K562 (cell line): Measurements from ENCODE around the gene PARP11. TPM values are rescaled to one million over a fixed set of nuclear protein-coding genes. Genes with fewer than 3 reads are reported as not detected.

Source experiments
- ATAC-seq: fragments of 200-7000 bp; cut with Tn5 transposase; 3 replicates; pipeline ENCODE4 v1.9.1; 2020; ENCODE audit warnings: moderate library complexity
- BruUV-seq: library from RNA; stranded (reverse); fragments of 400-500 nt; replicated peaks from 2 replicates; lab custom pipeline; 2021; lab: Mats Ljungman, UMichigan
- CTCF ChIA-PET: fragments of 300-600 bp; formaldehyde crosslinking; extraction: SDS; loops from one replicate; lab custom pipeline; 2021; ENCODE audit warnings: low intra/inter-chr PET ratio; lab: Yijun Ruan, JAX
- POLR2A ChIA-PET: fragments of 300-600, 350-650 bp; sonication (Branson Sonifier 250); formaldehyde crosslinking; extraction: SDS; loops from one replicate; lab custom pipeline; 2021; ENCODE audit warnings: antibody characterized with exemption, inconsistent platforms; lab: Yijun Ruan, JAX
- DNase-seq, 4 experiments: peaks; one replicate each; pipeline versions ENCODE4 v3.0.0 to v3.0.0-alpha.2; 2011 to 2018; ENCODE audit warnings: low spot score in 3 of 4, mixed read lengths in 3 of 4; ENCODE audit errors: extremely low read depth in 1 of 4
- FAIRE-seq: peaks from 2 replicates; lab custom pipeline; 2011; peaks lifted over from hg19 to GRCh38; lab: Jason Lieb, UNC
- H2AFZ ChIP-seq: 2 replicates; pipeline ENCODE4 v1.6.0; 2011; ENCODE audit warnings: low read depth, low read length, control low read depth, inconsistent platforms
- H3K27ac ChIP-seq: fragments of 200-600 bp; 3 replicates; pipeline ENCODE4 v1.8.0; 2011; ENCODE audit warnings: low read depth, mild to moderate bottlenecking, control low read depth, inconsistent platforms, low read length, moderate library complexity, mixed read lengths; ENCODE audit errors: extremely low read depth
- H3K27me3 ChIP-seq, 2 experiments: fragments of 300-600 bp in 1 of 2; 2 replicates in 1 of 2; 3 replicates in 1 of 2; pipeline versions ENCODE4 v1.6.0 to v1.8.0; 2011; ENCODE audit warnings: inconsistent platforms in 2 of 2, low read length in 2 of 2, mild to moderate bottlenecking in 1 of 2, mixed read lengths in 1 of 2, moderate library complexity in 1 of 2; ENCODE audit not compliant: control insufficient read depth in 2 of 2, insufficient read depth in 2 of 2
- H3K36me3 ChIP-seq: fragments of 300-600 bp; 3 replicates; pipeline ENCODE4 v1.8.0; 2011; ENCODE audit warnings: mild to moderate bottlenecking, low read length, inconsistent platforms; ENCODE audit not compliant: control insufficient read depth, insufficient read depth
- H3K4me1 ChIP-seq, 2 experiments: fragments of 200-600 bp in 1 of 2; replicated peaks in 1 of 2; 2 replicates in 1 of 2; 3 replicates in 1 of 2; pipeline versions ENCODE4 v1.5.1 to v1.8.0; 2011; ENCODE audit warnings: inconsistent platforms in 2 of 2, low read length in 2 of 2, mild to moderate bottlenecking in 1 of 2, mixed read lengths in 1 of 2, moderate library complexity in 1 of 2; ENCODE audit not compliant: control insufficient read depth in 2 of 2, insufficient read depth in 2 of 2
- H3K4me2 ChIP-seq: 2 replicates; pipeline ENCODE4 v1.6.1; 2011; ENCODE audit warnings: low read length, control low read depth, inconsistent platforms, mixed read lengths; ENCODE audit not compliant: insufficient read depth
- H3K4me3 ChIP-seq: fragments of 200-600 bp; sonication (generic), shearing (Covaris generic); 2 replicates; pipeline ENCODE4 v1.5.1; 2016; ENCODE audit warnings: control low read depth, inconsistent platforms
- H3K79me2 ChIP-seq: fragments of 200-600 bp; 3 replicates; pipeline ENCODE4 v1.8.0; 2011; ENCODE audit warnings: low read length, inconsistent platforms; ENCODE audit not compliant: control insufficient read depth, insufficient read depth
- H3K9ac ChIP-seq, 2 experiments: 2 replicates each; pipeline versions ENCODE4 v1.6.0 to v1.6.1; 2011; ENCODE audit warnings: low read depth in 2 of 2, low read length in 2 of 2, control low read depth in 1 of 2, inconsistent platforms in 1 of 2, mild to moderate bottlenecking in 1 of 2, mixed read lengths in 1 of 2; ENCODE audit not compliant: insufficient read depth in 1 of 2
- H3K9me1 ChIP-seq: one replicate; pipeline ENCODE4 v1.6.0; 2011; ENCODE audit warnings: inconsistent platforms, mild to moderate bottlenecking, low read length, moderate library complexity; ENCODE audit not compliant: control insufficient read depth, insufficient read depth
- H3K9me3 ChIP-seq: replicated peaks from 2 replicates; pipeline ENCODE4 v1.5.1; 2011; ENCODE audit warnings: low read depth, low read length, inconsistent platforms; ENCODE audit not compliant: control insufficient read depth, insufficient read depth
- H4K20me1 ChIP-seq: replicated peaks from 2 replicates; pipeline ENCODE4 v1.6.1; 2011; ENCODE audit warnings: low read length, inconsistent platforms, mixed read lengths; ENCODE audit not compliant: control insufficient read depth, insufficient read depth
- BCL6 ChIP-seq: fragments of 250-450 bp; sonication (Bioruptor Pico); IDR thresholded peaks from 2 replicates; pipeline ENCODE4 v1.4.0; 2020
- BRCA1 ChIP-seq, 2 experiments: fragments of 450-650 bp in 1 of 2; sonication (generic) in 1 of 2; formaldehyde crosslinking in 1 of 2; IDR thresholded peaks; 2 replicates each; pipeline versions ENCODE4 v1.5.0 to v1.6.1; 2017 to 2020; ENCODE audit warnings: mild to moderate bottlenecking in 1 of 2, missing genetic modification reagents in 1 of 2
- CSDE1 ChIP-seq, 2 experiments: fragments of 450-650 bp; IDR thresholded peaks; 2 replicates each; pipeline ENCODE4 v1.6.1; 2016; ENCODE audit warnings: mild to moderate bottlenecking in 1 of 2
- DIDO1 ChIP-seq: fragments of 450-650 bp; IDR thresholded peaks from 2 replicates; pipeline ENCODE4 v1.6.1; 2016; ENCODE audit warnings: low read depth, missing biosample characterization, missing genetic modification characterization
- EGR1 ChIP-seq: fragments of 450-650 bp; conservative IDR thresholded peaks from 2 replicates; pipeline ENCODE4 v1.6.1; 2017; ENCODE audit warnings: mild to moderate bottlenecking
- MLLT1 ChIP-seq, 2 experiments: fragments of 450-650 bp; IDR thresholded peaks; 2 replicates each; pipeline ENCODE4 v1.6.1; 2016
- POLR2B ChIP-seq: fragments of 450-650 bp; IDR thresholded peaks from 2 replicates; pipeline ENCODE4 v1.6.1; 2018; ENCODE audit warnings: low read depth; ENCODE audit not compliant: partially characterized antibody
- TOE1 ChIP-seq, 2 experiments: fragments of 450-650 bp in 1 of 2; sonication (generic) in 1 of 2; formaldehyde crosslinking in 1 of 2; IDR thresholded peaks; 2 replicates each; pipeline versions ENCODE4 v1.7.1 to v1.8.0; 2016 to 2022; ENCODE audit warnings: borderline replicate concordance in 2 of 2, mild to moderate bottlenecking in 2 of 2, antibody characterized with exemption in 1 of 2, inconsistent platforms in 1 of 2, low read depth in 1 of 2, missing genetic modification reagents in 1 of 2, moderate library complexity in 1 of 2
- ZNF277 ChIP-seq: fragments of 250-450 bp; sonication (Bioruptor Pico); IDR thresholded peaks from 2 replicates; pipeline ENCODE4 v1.8.0; 2022; ENCODE audit warnings: inconsistent platforms, mild to moderate bottlenecking, moderate library complexity, borderline replicate concordance
- ZNF76 ChIP-seq: fragments of 250-450 bp; sonication (Bioruptor Pico); IDR thresholded peaks from 2 replicates; pipeline ENCODE4 v1.4.0; 2020; ENCODE audit warnings: mild to moderate bottlenecking, moderate library complexity, borderline replicate concordance
- WGBS: fragments of 100-300 bp; shearing (Covaris generic); methylation state at CpG from one replicate; pipeline ENCODE4 v1.1.6; 2016; ENCODE audit warnings: low coverage, mixed read lengths; ENCODE audit not compliant: insufficient coverage; ENCODE audit errors: missing lambda C conversion rate; 5-methylcytosine and 5-hydroxymethylcytosine counted together
- in situ Hi-C: fragments of 300-500 bp; cut with MboI; formaldehyde crosslinking; loops from 4 replicates; pipeline ENCODE4 v1.15.0; 2018; ENCODE audit warnings: inconsistent platforms, mixed read lengths
- intact Hi-C: fragments of 100-400 bp; cut with micrococcal nuclease; formaldehyde crosslinking; loops from 2 replicates; pipeline ENCODE4 v1.14.2; 2022
- polyA plus RNA-seq, 8 experiments: library from polyadenylated mRNA; depleted of rRNA in 4 of 8; stranded (reverse) in 5 of 8; unstranded in 3 of 8; fragments of >200 nt; fragmentation: Nextera tagmentation in 2 of 8; fragmentation: Illumina TruSeq in 1 of 8; extraction: Ambion mirVana in 2 of 8; extraction: Trizol in 1 of 8; gene quantifications; 2 replicates each; pipeline versions ENCODE4 v1.2.1 to v1.2.3, GENCODE V29; 2011 to 2014; ENCODE audit warnings: inconsistent platforms in 1 of 8, missing spikeins in 1 of 8
- total RNA-seq, 7 experiments: library from RNA; depleted of rRNA in 6 of 7; stranded (reverse); fragments of >200 nt in 6 of 7; fragmentation: Illumina TruSeq in 2 of 7; extraction: Trizol in 2 of 7; gene quantifications; 2 replicates each; pipeline versions ENCODE4 v1.2.1 to v1.2.3, GENCODE V29; 2011 to 2021; ENCODE audit warnings: low replicate concordance in 1 of 7
- TF ChIP-seq, protein P1 (sequence below): conservative IDR thresholded peaks from 2 replicates; pipeline ENCODE4 v1.6.1; 2011; ENCODE audit warnings: low read depth, mild to moderate bottlenecking, low read length; ENCODE audit not compliant: control insufficient read depth

Gene PARP11
- total and polyA plus RNA-seq, 9 of the 15 experiments (the other 6 are each of a cell fraction or from before 2014, with no cell fraction given), result 0.40 to 2.5 (median 1.4) TPM

DNA sequence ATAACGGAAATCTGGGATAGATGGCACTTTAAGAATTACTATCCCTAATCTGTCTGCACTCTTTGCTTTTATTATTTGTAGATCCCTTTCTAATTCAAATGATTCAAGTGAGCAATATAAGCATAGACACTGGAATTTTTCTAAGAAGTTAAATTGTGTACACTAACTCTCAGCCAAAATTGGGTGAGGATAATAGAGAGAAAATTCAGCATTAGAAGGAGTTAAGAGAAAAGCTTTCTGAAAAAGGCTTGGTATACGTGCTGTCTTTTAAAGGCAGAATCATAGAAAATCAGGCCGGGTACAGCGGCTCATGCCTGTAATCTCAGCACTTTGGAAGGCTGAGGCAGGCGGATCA lies 63.2 kb downstream of the PARP11 start:
- CTCF ChIA-PET, result no interaction called here
- in situ Hi-C loops, result no loop called here
- no peak overlapping the region for H3K27ac ChIP-seq
- no peak for TF ChIP-seq EGR1
- TF ChIP-seq, all 486 proteins: peak for 0
- H3K36me3 ChIP-seq, result no peaks in the 10 kb centered on the region
- POLR2A ChIA-PET, result no interaction called here
- H3K27me3 ChIP-seq, result no peaks in the 10 kb centered on the region; a peak in 1 of 5 replicates
- intact Hi-C loops, result no loop called here
- ATAC-seq (no peak), DNase-seq (no peak), FAIRE-seq (no peak)
- no peaks in the 10 kb centered on the region for H3K79me2 ChIP-seq
- H3K4me1 ChIP-seq, result no peaks in the 10 kb centered on the region
- no peak overlapping the region for H2AFZ ChIP-seq
- H3K9ac ChIP-seq, result no peak overlapping the region
- H3K4me3 ChIP-seq, result no peak overlapping the region
- H4K20me1 ChIP-seq, result no peaks in the 10 kb centered on the region
- H3K9me3 ChIP-seq, result no peaks in the 10 kb centered on the region
- no peak overlapping the region for H3K4me2 ChIP-seq
- no TSS peak for BruUV-seq
- H3K9me1 ChIP-seq, result no peaks in the 10 kb centered on the region
- 10% methylated on average over 5 of the region's 5 CpGs for WGBS

DNA sequence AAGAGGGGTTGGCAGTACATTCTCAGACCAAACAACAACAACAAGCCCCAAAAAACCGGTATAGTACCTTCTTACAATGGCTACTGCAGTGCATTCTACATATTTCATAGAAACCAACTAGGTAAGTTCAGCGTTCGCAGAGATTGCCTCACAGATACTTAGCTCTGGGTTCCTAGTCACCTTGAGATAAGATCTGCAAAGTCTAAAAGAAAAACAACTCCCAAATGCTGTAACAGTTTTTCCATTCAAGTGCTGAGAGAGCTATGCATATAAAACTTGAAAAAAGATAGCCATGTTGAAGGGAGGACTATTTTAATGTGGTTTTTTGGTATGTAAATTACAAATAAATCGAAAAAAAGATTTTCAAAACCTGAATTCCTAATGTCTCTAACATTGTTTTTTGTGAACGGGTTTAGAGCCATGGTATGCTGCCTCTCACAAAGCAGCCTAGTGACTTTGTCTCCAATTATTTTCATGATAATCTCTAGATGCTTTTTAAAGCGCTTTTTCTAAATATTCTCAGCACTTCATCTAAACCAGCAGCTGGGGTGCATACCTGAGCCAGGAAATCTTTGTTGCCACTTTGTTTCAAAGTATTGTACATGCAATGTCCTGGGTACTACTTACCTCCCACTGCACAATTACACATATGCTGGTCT lies 63.7 kb downstream of the PARP11 start:
- H3K4me2 ChIP-seq, result no peak overlapping the region
- H3K9ac ChIP-seq, result no peak overlapping the region
- no TSS peak for BruUV-seq
- no peaks in the 10 kb centered on the region for H3K9me1 ChIP-seq
- CTCF ChIA-PET, result no interaction called here
- POLR2A ChIA-PET, result no interaction called here
- H2AFZ ChIP-seq, result no peak overlapping the region
- ATAC-seq (no peak), DNase-seq (no peak), FAIRE-seq (no peak)
- H3K27ac ChIP-seq, result no peak overlapping the region
- H3K79me2 ChIP-seq, result no peaks in the 10 kb centered on the region
- no peaks in the 10 kb centered on the region for H3K4me1 ChIP-seq
- H3K36me3 ChIP-seq, result no peaks in the 10 kb centered on the region
- intact Hi-C loops (no loop called here), in situ Hi-C loops (no loop called here)
- WGBS, result 2% methylated on average over 5 of the region's 6 CpGs
- no peaks in the 10 kb centered on the region; a peak in 1 of 5 replicates for H3K27me3 ChIP-seq
- no peaks in the 10 kb centered on the region for H4K20me1 ChIP-seq
- no peaks in the 10 kb centered on the region for H3K9me3 ChIP-seq
- no peak overlapping the region for H3K4me3 ChIP-seq
- no peak for TF ChIP-seq BCL6 (CRISPR knock-in tag)
- TF ChIP-seq POLR2B, result no peak
- no peak for TF ChIP-seq ZNF277
- TF ChIP-seq TOE1 (IDR thresholded peaks at IDR 0.05; ENCODE audit: borderline replicate concordance), result no peak
- TF ChIP-seq TOE1 (CRISPR knock-in tag; IDR thresholded peaks at IDR 0.05; ENCODE audit: borderline replicate concordance, low read depth), result no peak
- TF ChIP-seq, protein P1, sequence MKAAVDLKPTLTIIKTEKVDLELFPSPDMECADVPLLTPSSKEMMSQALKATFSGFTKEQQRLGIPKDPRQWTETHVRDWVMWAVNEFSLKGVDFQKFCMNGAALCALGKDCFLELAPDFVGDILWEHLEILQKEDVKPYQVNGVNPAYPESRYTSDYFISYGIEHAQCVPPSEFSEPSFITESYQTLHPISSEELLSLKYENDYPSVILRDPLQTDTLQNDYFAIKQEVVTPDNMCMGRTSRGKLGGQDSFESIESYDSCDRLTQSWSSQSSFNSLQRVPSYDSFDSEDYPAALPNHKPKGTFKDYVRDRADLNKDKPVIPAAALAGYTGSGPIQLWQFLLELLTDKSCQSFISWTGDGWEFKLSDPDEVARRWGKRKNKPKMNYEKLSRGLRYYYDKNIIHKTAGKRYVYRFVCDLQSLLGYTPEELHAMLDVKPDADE, result no peak
- no peak for TF ChIP-seq ZNF76 (CRISPR knock-in tag)
- TF ChIP-seq MLLT1 (IDR thresholded peaks at IDR 0.05), result no peak
- TF ChIP-seq CSDE1 (IDR thresholded peaks at IDR 0.05), result no peak
- no peak for TF ChIP-seq DIDO1 (tag)
- no peak for TF ChIP-seq BRCA1 (IDR thresholded peaks at IDR 0.05)
- TF ChIP-seq BRCA1 (CRISPR knock-in tag; IDR thresholded peaks at IDR 0.05), result no peak
